HepG2 (cell line): ENCODE measurements around the gene NOP9. TPM values are rescaled to one million over a fixed set of nuclear protein-coding genes. Genes with fewer than 3 reads are reported as not detected.

Source experiments
- CSRNP2 ChIP-seq: sonication (generic); formaldehyde crosslinking; conservative IDR thresholded peaks from 2 replicates; pipeline ENCODE4 v1.8.0; 2022; ENCODE audit warnings: low read depth, missing genetic modification reagents
- DZIP1 ChIP-seq: sonication (generic); formaldehyde crosslinking; IDR thresholded peaks from 2 replicates; pipeline ENCODE4 v1.5.0; 2020; ENCODE audit warnings: mild to moderate bottlenecking, missing genetic modification reagents
- FOXO1 ChIP-seq: sonication (generic); formaldehyde crosslinking; IDR thresholded peaks from 2 replicates; pipeline ENCODE4 v1.4.0; 2020; ENCODE audit warnings: missing genetic modification reagents
- GATAD1 ChIP-seq: IDR thresholded peaks from 2 replicates; pipeline ENCODE4 v1.6.1; 2016; ENCODE audit warnings: missing genetic modification reagents, missing compliant biosample characterization
- MXD3 ChIP-seq: IDR thresholded peaks from 2 replicates; pipeline ENCODE4 v1.6.1; 2016; ENCODE audit warnings: mild to moderate bottlenecking, missing biosample characterization, missing genetic modification reagents
- PCBP2 ChIP-seq: fragments of 200-400 bp; formaldehyde crosslinking; optimal IDR thresholded peaks from 2 replicates; pipeline ENCODE3; 2018; ENCODE audit warnings: low read length, low read depth; ENCODE audit not compliant: poor library complexity, severe bottlenecking
- ZHX2 ChIP-seq, 2 experiments: sonication (generic) in 1 of 2; formaldehyde crosslinking in 1 of 2; IDR thresholded peaks; 2 replicates each; pipeline versions ENCODE4 v1.6.1 to v1.9.0; 2014 to 2022; ENCODE audit warnings: antibody characterized with exemption in 1 of 2, borderline replicate concordance in 1 of 2, inconsistent platforms in 1 of 2, low read depth in 1 of 2, missing genetic modification reagents in 1 of 2
- ZNF513 ChIP-seq: sonication (generic); formaldehyde crosslinking; conservative IDR thresholded peaks from 2 replicates; pipeline ENCODE4 v1.5.0; 2020; ENCODE audit warnings: missing genetic modification reagents
- ZNF557 ChIP-seq: sonication (generic); formaldehyde crosslinking; IDR thresholded peaks from 2 replicates; pipeline ENCODE4 v1.4.0; 2020; ENCODE audit warnings: missing genetic modification reagents
- ZNF629 ChIP-seq: sonication (generic); formaldehyde crosslinking; conservative IDR thresholded peaks from 2 replicates; pipeline ENCODE4 v1.5.0; 2020; ENCODE audit warnings: missing genetic modification reagents
- ZNF800 ChIP-seq: sonication (generic); formaldehyde crosslinking; IDR thresholded peaks from 2 replicates; pipeline ENCODE4 v1.4.0; 2020; ENCODE audit warnings: missing genetic modification reagents
- ZSCAN21 ChIP-seq: sonication (generic); formaldehyde crosslinking; IDR thresholded peaks from 2 replicates; pipeline ENCODE4 v1.8.0; 2022; ENCODE audit warnings: mild to moderate bottlenecking, missing genetic modification reagents, moderate library complexity, borderline replicate concordance
- polyA plus RNA-seq, 8 experiments: library from polyadenylated mRNA; depleted of rRNA in 3 of 8; stranded (reverse) in 7 of 8; unstranded in 1 of 8; fragments of >200 nt; fragmentation: Illumina TruSeq in 4 of 8; extraction: Trizol in 4 of 8; gene quantifications; 2 replicates each; pipeline versions ENCODE4 v1.2.1 to v1.2.3, GENCODE V29; 2011 to 2016; ENCODE audit warnings: low read depth in 4 of 8, missing spikeins in 1 of 8, mixed read lengths in 1 of 8; ENCODE audit not compliant: insufficient read depth in 1 of 8
- total RNA-seq, 5 experiments: library from RNA; depleted of rRNA; stranded (reverse); fragments of >200 nt; fragmentation: Illumina TruSeq; extraction: Trizol; gene quantifications; 2 replicates each; pipeline ENCODE4 v1.2.3, GENCODE V29; 2016; ENCODE audit warnings: low read depth in 1 of 5

The NOP9 gene
- total and polyA plus RNA-seq, 2 of the 13 experiments (the other 11 are each of a cell fraction or from before 2014, with no cell fraction given): 24.5 to 61.6 TPM

GRCh38 chr14:24299255-24300191 is at the start of gene NOP9, which contains the start of gene DHRS1 (continued):
- peak; percentile 99 for TF ChIP-seq ZHX2 (IDR thresholded peaks at IDR 0.05; ENCODE audit: low read depth)
- no peak for TF ChIP-seq ZHX2 (CRISPR knock-in tag; IDR thresholded peaks at IDR 0.05; ENCODE audit: borderline replicate concordance)
- peak; percentile 87 for TF ChIP-seq MXD3 (CRISPR knock-in tag)
- peak; percentile 96 for TF ChIP-seq DZIP1 (CRISPR knock-in tag)
- peak; percentile 98 for TF ChIP-seq ZNF513 (CRISPR knock-in tag)
- TF ChIP-seq ZSCAN21 (CRISPR knock-in tag): peak; percentile 98
- TF ChIP-seq FOXO1 (CRISPR knock-in tag): peak; percentile 57
- peak; percentile 99 for TF ChIP-seq GATAD1 (CRISPR knock-in tag)
- TF ChIP-seq CSRNP2 (CRISPR knock-in tag): no peak
- TF ChIP-seq ZNF800 (CRISPR knock-in tag): peak; percentile 96
- peak; percentile 27 for TF ChIP-seq ZNF629 (CRISPR knock-in tag)
- TF ChIP-seq ZNF557 (CRISPR knock-in tag): peak; percentile 91
- no peak for TF ChIP-seq PCBP2
